Endothelial cell of umbilical vein (primary cell): Measurements from ENCODE around the gene CNTNAP2. TPM values are rescaled to one million over a fixed set of nuclear protein-coding genes. Genes with fewer than 3 reads are reported as not detected.

ENCODE experiments used
- BruUV-seq: library from RNA; stranded (reverse); fragments of 400-500 nt; replicated peaks from 2 replicates; lab custom pipeline; 2021; lab: Mats Ljungman, UMichigan
- CTCF ChIA-PET: fragments of 300-600, 350-600 bp; sonication (Branson Sonifier 250); formaldehyde crosslinking; loops from one replicate; lab custom pipeline; 2021; ENCODE audit warnings: antibody characterized with exemption, inconsistent platforms; lab: Charles Lee
- POLR2A ChIA-PET: fragments of 300-600, 350-600 bp; sonication (Branson Sonifier 250); formaldehyde crosslinking; loops from one replicate; lab custom pipeline; 2021; ENCODE audit warnings: antibody characterized with exemption, inconsistent platforms; lab: Charles Lee
- DNase-seq: peaks from one replicate; pipeline ENCODE4 v3.0.0-alpha.2; 2011; ENCODE audit warnings: low read depth, low spot score
- FAIRE-seq: peaks from 2 replicates; lab custom pipeline; 2011; peaks lifted over from hg19 to GRCh38; lab: Jason Lieb, UNC
- H2AFZ ChIP-seq: 2 replicates; pipeline ENCODE4 v1.6.0; 2012; ENCODE audit warnings: low read depth, low read length, control low read depth, inconsistent platforms
- H3K27ac ChIP-seq: 2 replicates; pipeline ENCODE4 v1.5.1; 2011; ENCODE audit warnings: low read depth, mild to moderate bottlenecking, control low read depth, low read length, moderate library complexity; ENCODE audit not compliant: insufficient read depth
- H3K27me3 ChIP-seq, 2 experiments: 2 replicates each; pipeline versions ENCODE4 v1.6.0 to v1.6.1; 2011; ENCODE audit warnings: low read length in 2 of 2, mixed read lengths in 1 of 2; ENCODE audit not compliant: control insufficient read depth in 2 of 2, insufficient read depth in 2 of 2
- H3K36me3 ChIP-seq, 2 experiments: 2 replicates in 1 of 2; 3 replicates in 1 of 2; pipeline ENCODE4 v1.5.1; 2011; ENCODE audit warnings: low read length in 2 of 2, mild to moderate bottlenecking in 1 of 2, moderate library complexity in 1 of 2; ENCODE audit not compliant: control insufficient read depth in 2 of 2, insufficient read depth in 2 of 2; ENCODE audit errors: extremely low read depth in 1 of 2
- H3K4me1 ChIP-seq: 3 replicates; pipeline ENCODE4 v1.5.1; 2011; ENCODE audit warnings: mild to moderate bottlenecking, low read length; ENCODE audit not compliant: control insufficient read depth, insufficient read depth; ENCODE audit errors: extremely low read depth
- H3K4me2 ChIP-seq: 2 replicates; pipeline ENCODE4 v1.6.1; 2011; ENCODE audit warnings: low read length, control low read depth, mixed read lengths; ENCODE audit not compliant: insufficient read depth
- H3K4me3 ChIP-seq, 3 experiments: fragments of 200-600 bp in 1 of 3; sonication (generic), shearing (Covaris generic) in 1 of 3; replicated peaks in 1 of 3; 2 replicates each; pipeline ENCODE4 v1.5.1; 2011 to 2016; ENCODE audit warnings: control low read depth in 3 of 3, low read length in 3 of 3, mild to moderate bottlenecking in 2 of 3, inconsistent platforms in 1 of 3, low read depth in 1 of 3, moderate library complexity in 1 of 3; ENCODE audit not compliant: insufficient read depth in 1 of 3
- H3K79me2 ChIP-seq: 2 replicates; pipeline ENCODE4 v1.6.0; 2012; ENCODE audit warnings: low read length, inconsistent platforms; ENCODE audit not compliant: control insufficient read depth, insufficient read depth
- H3K9ac ChIP-seq: replicated peaks from 2 replicates; pipeline ENCODE3; 2011; ENCODE audit warnings: low read length, control low read depth; ENCODE audit not compliant: insufficient read depth; ENCODE audit errors: extremely low read depth
- H3K9me1 ChIP-seq: replicated peaks from 3 replicates; pipeline ENCODE4 v1.6.0; 2011; ENCODE audit warnings: mild to moderate bottlenecking, low read length; ENCODE audit not compliant: control insufficient read depth, insufficient read depth; ENCODE audit errors: extremely low read depth
- H3K9me3 ChIP-seq: replicated peaks from 2 replicates; pipeline ENCODE4 v1.5.1; 2012; ENCODE audit warnings: low read length, inconsistent platforms; ENCODE audit not compliant: control insufficient read depth, insufficient read depth
- H4K20me1 ChIP-seq: replicated peaks from 2 replicates; pipeline ENCODE3; 2011; ENCODE audit warnings: mild to moderate bottlenecking, low read length; ENCODE audit not compliant: control insufficient read depth, insufficient read depth; ENCODE audit errors: extremely low read depth
- CTCF ChIP-seq, 2 donors: IDR thresholded peaks; 1 replicate in 1 of 2; 2 replicates in 1 of 2; pipeline ENCODE4 v1.5.1; 2011; ENCODE audit warnings: low read length in 2 of 2, mild to moderate bottlenecking in 2 of 2, moderate library complexity in 2 of 2, control low read depth in 1 of 2, inconsistent platforms in 1 of 2, low read depth in 1 of 2; ENCODE audit not compliant: insufficient read depth in 1 of 2; ENCODE audit errors: extremely low read depth in 1 of 2
- EZH2 ChIP-seq: IDR thresholded peaks from 2 replicates; pipeline ENCODE4 v1.6.1; 2012; ENCODE audit warnings: borderline replicate concordance, low read depth, mild to moderate bottlenecking, moderate library complexity, low read length, inconsistent platforms; ENCODE audit not compliant: severe bottlenecking
- FOS ChIP-seq: IDR thresholded peaks from 2 replicates; pipeline ENCODE4 v1.6.1; 2011; ENCODE audit warnings: mild to moderate bottlenecking, low read length, moderate library complexity, borderline replicate concordance; ENCODE audit not compliant: insufficient read depth
- GATA2 ChIP-seq: IDR thresholded peaks from 2 replicates; pipeline ENCODE4 v1.7.0; 2011; ENCODE audit warnings: low read depth, mild to moderate bottlenecking, moderate library complexity, mixed read lengths, low read length; ENCODE audit not compliant: insufficient read length, insufficient read depth
- JUN ChIP-seq: IDR thresholded peaks from 2 replicates; pipeline ENCODE4 v1.6.1; 2011; ENCODE audit warnings: borderline replicate concordance, low read depth; ENCODE audit not compliant: insufficient read length, insufficient read depth
- MAX ChIP-seq: IDR thresholded peaks from 2 replicates; pipeline ENCODE4 v1.6.1; 2011; ENCODE audit not compliant: insufficient read depth, insufficient read length
- MYC ChIP-seq: IDR thresholded peaks from one replicate; pipeline ENCODE4 v1.6.1; 2011; ENCODE audit warnings: mild to moderate bottlenecking, low read depth, low read length
- POLR2A ChIP-seq: IDR thresholded peaks from 2 replicates; pipeline ENCODE4 v1.6.1; 2012; ENCODE audit warnings: low read depth, mild to moderate bottlenecking, control low read depth, low read length
- POLR2AphosphoS5 ChIP-seq: IDR thresholded peaks from 2 replicates; pipeline ENCODE4 v1.6.1; 2012; ENCODE audit warnings: low read depth, mild to moderate bottlenecking, control low read depth, low read length, moderate library complexity; ENCODE audit not compliant: insufficient read depth
- dilution Hi-C: fragments of 300-500 bp; cut with MboI; formaldehyde crosslinking; loops from one replicate; pipeline ENCODE4 v1.15.0; 2019; ENCODE audit warnings: low sequenced_read_pairs; ENCODE audit not compliant: extremely low pct_ligation_motif_present
- intact Hi-C: fragments of 100-400 bp; cut with micrococcal nuclease; formaldehyde crosslinking; loops from one replicate; pipeline ENCODE4 v1.10.0; 2022
- polyA plus RNA-seq, 4 experiments: library from polyadenylated mRNA; depleted of rRNA in 3 of 4; stranded (reverse) in 3 of 4; unstranded in 1 of 4; fragments of >200 nt; gene quantifications; 2 replicates each; pipeline versions ENCODE4 v1.2.1 to v1.2.3, GENCODE V29; 2011 to 2012; ENCODE audit warnings: missing spikeins in 1 of 4
- total RNA-seq: library from RNA; stranded (reverse); gene quantifications from 2 replicates; pipeline ENCODE4 v1.2.3, GENCODE V29; 2021

CNTNAP2 gene
- total and polyA plus RNA-seq, 2 donors (not counting 3 experiments of a cell fraction or from before 2014, with no cell fraction given), result not detected

- H2AFZ ChIP-seq, result no peak overlapping the region
- H4K20me1 ChIP-seq, result no peaks in the 10 kb centered on the region
- no peaks in the 10 kb centered on the region for H3K9me1 ChIP-seq
- BruUV-seq, result no TSS peak
- H3K36me3 ChIP-seq, result no peaks in the 10 kb centered on the region
- no peak overlapping the region for H3K4me2 ChIP-seq
- no peaks in the 10 kb centered on the region for H3K9me3 ChIP-seq
- ChIA-PET POLR2A (no interaction called here), CTCF (no interaction called here)
- no peak overlapping the region for H3K27ac ChIP-seq
- intact Hi-C loops (no loop called here), dilution Hi-C loops (no loop called here)
- no peak for DNase-seq
- H3K4me3 ChIP-seq, result no peak overlapping the region
- H3K9ac ChIP-seq, result no peak overlapping the region
- TF ChIP-seq CTCF (IDR thresholded peaks at IDR 0.05; ENCODE audit: extremely low read depth in 1 of 2, insufficient read depth in 1 of 2, low read depth in 1 of 2, low read length in 2 of 2) (no peak), MAX (no peak), POLR2AphosphoS5 (no peak), EZH2 (no peak), FOS (no peak), GATA2 (no peak), POLR2A (no peak), MYC (no peak), JUN (no peak)
- H3K79me2 ChIP-seq, result no peaks in the 10 kb centered on the region
- no peak for FAIRE-seq
- no peaks in the 10 kb centered on the region for H3K4me1 ChIP-seq
- no peaks in the 10 kb centered on the region for H3K27me3 ChIP-seq
Observed at GRCh38 chr7:148238761-148239325, 2122.2 kb downstream of the CNTNAP2 start.
